ENCODE data around the gene RNF38.

RNF38 gene

GRCh38 chr9:36289836-36290435, 110.1 kb downstream of the RNF38 start:
- DNase-seq, result no peak

- DNase-seq, result no peak
Measured at GRCh38 chr9:36288070-36288469, 112.0 kb downstream of the RNF38 start.

All from activated T-cell treated with anti-CD3 and anti-CD28 coated beads, Interleukin-2, amount 50 U/mL, for 1 hour (primary cell).